Measurements from ENCODE around the gene ASF1B.

The ASF1B gene

DNA sequence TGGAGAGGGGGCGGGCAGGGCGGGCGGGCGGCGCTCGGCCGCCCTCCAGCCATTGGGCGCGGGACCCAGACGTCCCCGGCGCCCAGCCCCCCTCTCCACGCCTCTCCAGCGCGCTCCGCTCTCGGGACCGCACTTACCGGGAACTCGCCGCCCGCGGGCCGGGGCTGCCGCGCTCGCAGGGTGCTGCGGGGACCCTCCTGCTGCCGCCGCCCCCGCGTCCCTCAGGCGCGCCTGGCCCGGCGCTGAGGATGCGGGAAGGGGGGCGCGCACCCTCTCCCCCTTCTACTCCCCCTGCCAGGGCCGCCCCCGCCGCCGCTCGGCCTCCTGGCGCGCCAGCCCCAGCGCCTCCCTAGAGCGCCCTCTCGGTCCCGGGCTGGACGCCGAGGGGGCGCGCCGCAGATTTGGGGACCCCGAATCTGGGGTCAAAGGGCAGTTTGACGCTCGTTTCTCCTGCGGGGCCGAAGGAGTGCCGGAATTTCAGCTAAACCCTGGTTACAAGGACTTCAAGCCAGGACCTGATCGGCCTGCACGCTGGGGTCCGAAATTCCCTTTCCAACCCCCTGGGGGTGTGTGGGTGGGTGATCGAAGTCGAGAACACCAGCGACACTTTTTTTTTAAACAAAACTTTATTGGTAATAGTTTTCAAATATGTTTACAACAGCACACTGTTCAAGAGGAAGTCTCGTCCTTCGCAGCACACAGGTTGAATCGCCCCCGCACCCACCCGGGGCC is 45.1 kb downstream of the ASF1B start:
- H3K27ac ChIP-seq, result peak overlapping the region; percentile 97 to 98
- peak; percentile 89 for DNase-seq (ENCODE audit: low spot score)
- no peak for TF ChIP-seq CTCF (IDR thresholded peaks at IDR 0.05)
- H3K4me3 ChIP-seq, result peak overlapping the region; percentile 86

GRCh38 chr19:14090509-14091080 is 45.8 kb downstream of the ASF1B start, which contains the start of gene SAMD1:
SAMD1 (minus strand) TSS chr19:14090751.
- Histone ChIP-seq H3K27ac (peak within 1 kb of the TSS; percentile 97 to 98), H3K4me3 (peak within 1 kb of the TSS; percentile 86)
- TF ChIP-seq CTCF (IDR thresholded peaks at IDR 0.05), result no peak
- DNase-seq (ENCODE audit: low spot score), result peak; percentile 91

- Histone ChIP-seq H3K27ac (peak overlapping the region; percentile 64 to 97), H3K4me3 (peak overlapping the region; percentile 86)
- DNase-seq (ENCODE audit: low spot score), result no peak
- no peak for TF ChIP-seq CTCF (IDR thresholded peaks at IDR 0.05)
Observed at GRCh38 chr19:14089662-14090508, 46.5 kb downstream of the ASF1B start.

DNA sequence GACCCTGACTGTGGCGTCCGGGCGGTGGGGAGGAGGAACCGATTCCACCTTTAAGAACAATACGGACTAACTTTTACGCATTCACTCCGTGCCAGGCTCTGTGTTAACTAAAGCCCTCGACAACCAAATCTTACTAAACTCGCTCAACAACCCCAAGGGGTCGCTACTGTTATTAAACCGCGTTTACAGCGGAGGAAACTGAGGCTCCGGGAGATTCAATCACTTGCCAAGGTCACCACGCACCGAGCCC is 47.1 kb downstream of the ASF1B start:
- Histone ChIP-seq H3K4me3 (peak overlapping the region; percentile 86), H3K27ac (peak overlapping the region; percentile 22 to 97)
- TF ChIP-seq CTCF (IDR thresholded peaks at IDR 0.05), result no peak
- no peak for DNase-seq (ENCODE audit: low spot score)

DNA sequence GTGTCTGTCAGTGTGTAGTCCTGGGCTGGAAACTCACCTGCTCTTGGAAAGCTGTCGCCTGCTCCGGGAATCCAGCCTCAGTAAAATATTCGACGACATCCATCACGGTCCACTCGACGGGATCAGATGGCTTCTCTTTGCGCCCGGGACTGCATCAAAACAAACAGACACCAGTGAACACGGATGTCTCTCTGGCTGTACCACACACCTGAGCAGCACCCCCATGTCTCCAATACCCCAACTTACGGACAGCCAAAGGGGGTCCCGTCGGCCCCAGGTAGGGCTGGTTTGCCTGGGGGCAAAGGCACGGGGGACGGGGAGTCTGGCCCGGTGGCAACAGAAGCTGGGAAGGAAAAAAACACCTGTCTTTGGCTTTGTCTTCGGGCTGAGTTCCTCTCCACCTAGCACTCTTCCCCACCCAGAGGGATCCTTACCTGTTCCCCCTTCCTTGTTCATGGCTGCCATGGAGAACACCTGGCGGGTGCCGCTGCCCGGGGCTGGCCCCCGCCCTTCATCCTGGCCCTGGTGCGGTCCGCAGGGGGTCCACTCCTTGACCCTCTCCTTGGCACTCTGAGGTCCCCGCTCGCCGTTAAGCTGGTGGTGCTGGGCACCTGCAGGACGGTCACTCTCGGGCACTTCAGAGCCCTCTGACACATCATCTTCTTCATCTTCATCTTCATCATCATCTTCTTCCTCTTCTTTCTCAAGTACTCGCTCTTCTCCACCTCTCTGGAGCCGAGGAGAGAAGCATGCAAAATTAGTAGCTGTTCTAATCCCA is 47.6 kb downstream of the ASF1B start:
- DNase-seq (ENCODE audit: low spot score), result no peak
- no peak for TF ChIP-seq CTCF (IDR thresholded peaks at IDR 0.05)
- H3K27ac ChIP-seq, result peak overlapping the region in 1 of 2 donors; percentile 97
- H3K4me3 ChIP-seq, result peak overlapping the region; percentile 86

DNA sequence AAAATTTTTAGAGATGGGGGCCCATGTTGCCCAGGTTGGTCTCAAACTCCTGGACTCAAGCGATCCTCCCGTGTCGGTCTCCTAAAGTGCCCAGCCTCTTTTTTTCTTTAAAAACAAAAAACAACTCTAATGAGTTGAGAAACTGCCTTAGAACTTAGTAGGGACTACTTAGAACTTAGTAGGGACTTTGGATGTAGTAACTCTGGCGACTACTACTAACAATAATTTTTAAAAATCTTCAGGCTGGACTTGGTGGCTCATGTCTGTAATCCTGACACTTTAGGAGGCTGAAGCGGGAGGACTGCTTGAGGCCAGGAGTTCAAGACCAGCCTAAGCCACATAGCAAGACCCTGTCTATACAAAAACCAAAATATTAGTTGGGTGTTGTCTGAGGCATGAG is 50.3 kb downstream of the ASF1B start:
- Histone ChIP-seq H3K27ac (no peak overlapping the region), H3K4me3 (no peak overlapping the region)
- no peak for DNase-seq (ENCODE audit: low spot score)
- TF ChIP-seq CTCF (IDR thresholded peaks at IDR 0.05), result no peak
